ENCODE data around the gene NCKAP5.

The NCKAP5 gene

DNA sequence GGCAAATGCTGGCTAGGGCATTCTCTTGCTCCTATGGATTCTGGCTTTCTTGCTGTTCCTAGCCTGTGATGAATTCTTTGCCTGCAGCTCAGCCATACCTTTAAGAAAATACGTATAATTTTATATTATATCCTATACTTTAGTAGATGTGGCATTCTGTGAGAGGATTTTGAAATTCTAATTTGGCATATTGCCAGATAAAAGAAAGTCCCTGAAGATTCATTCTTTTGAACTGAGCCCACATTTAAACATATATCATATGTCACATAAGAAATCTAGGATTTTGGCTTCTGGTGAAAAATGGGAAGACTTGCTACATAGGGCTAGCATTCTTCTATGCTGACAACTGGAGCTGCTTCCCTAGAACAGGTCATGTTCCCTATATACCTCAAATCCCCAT lies 806.8 kb downstream of the NCKAP5 start:
- DNase-seq: no peak

- no peak for DNase-seq
These were observed 807.3 kb downstream of the NCKAP5 start for GRCh38 chr2:132760971-132761370.

- DNase-seq: no peak
These were observed 807.9 kb downstream of the NCKAP5 start for GRCh38 chr2:132760405-132760804.

- DNase-seq: no peak
These were observed 809.3 kb downstream of the NCKAP5 start for GRCh38 chr2:132758995-132759394.

- no peak for DNase-seq
These were observed 810.6 kb downstream of the NCKAP5 start for GRCh38 chr2:132757676-132758075.

- no peak for DNase-seq
These were observed 811.2 kb downstream of the NCKAP5 start for GRCh38 chr2:132757002-132757589.

DNA sequence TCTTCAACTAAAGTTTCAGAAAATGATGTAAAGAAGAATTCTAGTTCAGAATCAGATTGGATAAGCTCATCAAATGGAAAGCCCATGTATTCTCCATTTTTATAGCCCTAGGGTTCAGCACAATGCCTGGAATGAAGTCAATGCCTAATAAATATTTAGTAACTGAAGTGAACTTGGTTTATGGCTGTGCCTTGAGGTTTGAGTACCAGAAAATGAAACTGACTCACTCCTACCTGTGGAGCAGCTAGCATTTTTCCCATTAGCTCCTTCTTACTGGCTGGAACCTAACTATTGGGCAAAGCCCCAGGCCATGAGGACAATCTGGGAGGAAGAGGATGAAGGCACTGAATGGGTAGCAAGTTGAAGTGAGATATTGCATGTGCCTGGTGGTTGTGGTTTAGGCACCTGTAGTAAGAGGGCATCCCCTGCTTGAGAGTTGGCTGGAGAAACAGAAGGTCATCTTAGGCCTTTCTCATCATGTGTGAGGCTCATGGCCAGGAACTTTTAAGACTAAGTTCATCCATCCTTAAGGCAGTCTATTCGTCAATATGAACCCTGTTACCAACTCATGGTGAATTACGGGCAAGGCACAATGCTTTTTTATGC lies 813.3 kb downstream of the NCKAP5 start:
- DNase-seq: no peak

DNA sequence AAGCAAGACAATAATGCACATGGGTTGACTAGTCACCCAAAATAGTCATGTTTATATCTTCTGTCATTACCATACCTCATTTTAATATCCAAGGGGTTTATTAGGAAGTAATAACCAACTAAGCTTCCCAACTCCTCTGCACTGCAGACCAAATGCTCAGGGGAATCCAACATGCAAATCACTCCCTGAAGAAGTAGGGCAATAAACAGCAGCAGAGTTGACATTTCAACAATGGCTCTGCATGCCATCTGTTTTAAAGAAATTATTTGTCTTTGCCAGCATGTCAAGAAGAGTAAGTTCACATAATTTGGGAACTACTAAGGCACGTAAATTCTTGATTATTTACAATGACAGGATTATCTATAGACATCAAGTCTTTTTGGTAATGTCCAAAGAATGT lies 813.9 kb downstream of the NCKAP5 start:
- DNase-seq: no peak

DNA sequence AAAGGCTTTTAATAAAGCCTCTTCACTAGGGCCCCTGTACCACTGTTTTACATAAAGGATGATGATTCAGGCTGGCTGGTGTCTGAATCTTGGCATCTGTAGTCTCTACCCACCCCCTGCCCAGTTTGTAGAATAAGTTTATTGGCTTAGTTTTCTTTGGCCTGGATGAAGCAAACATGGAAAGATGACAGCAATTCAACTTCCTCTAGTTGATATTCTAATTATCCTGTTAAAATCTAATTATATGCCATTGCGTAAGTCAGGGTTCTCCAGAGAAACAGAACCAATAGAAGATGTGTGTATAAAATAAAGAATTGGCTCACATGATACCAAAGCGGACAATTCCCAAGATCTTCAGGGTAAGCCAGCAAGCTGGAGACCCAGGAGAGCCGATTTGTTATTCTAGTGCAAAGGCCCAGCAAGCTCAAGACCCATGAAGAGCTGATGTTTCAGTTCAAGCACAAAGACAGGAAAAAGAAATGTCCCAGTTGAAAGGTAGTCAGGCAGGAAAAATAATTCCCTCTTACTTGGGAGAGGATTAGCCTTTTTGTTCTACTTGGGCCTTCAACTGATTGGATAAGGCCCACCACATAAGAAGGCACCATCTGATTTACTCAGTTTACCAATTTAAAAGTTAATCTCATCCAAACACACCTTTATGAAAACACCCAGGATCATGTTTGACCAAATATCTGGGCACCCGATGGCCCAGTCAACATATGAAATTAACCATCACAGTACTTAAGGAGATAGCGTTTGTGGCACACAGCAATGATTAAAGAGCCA lies 815.6 kb downstream of the NCKAP5 start:
- no peak for DNase-seq

- DNase-seq: no peak
These were observed 816.4 kb downstream of the NCKAP5 start for GRCh38 chr2:132751836-132752235.

DNA sequence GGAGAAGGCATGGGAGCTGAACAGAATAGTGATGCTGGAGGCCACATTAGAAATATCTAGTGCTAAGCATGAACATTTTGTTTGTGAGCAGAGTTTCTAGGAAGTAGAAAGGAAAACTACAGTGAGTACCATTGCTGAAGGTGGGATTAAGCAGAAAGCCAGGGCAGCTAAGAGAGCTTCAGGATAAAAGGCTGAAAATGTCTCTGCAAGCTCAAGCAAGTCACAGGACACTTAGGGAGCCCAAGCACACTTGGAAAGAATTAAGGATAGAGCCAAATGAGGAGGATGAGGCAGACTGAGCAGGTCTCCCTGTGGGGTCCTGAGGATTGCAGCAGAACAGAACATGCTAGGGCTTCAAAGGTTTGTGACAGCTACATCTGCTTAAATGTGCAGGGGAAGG lies 817.7 kb downstream of the NCKAP5 start:
- DNase-seq: no peak

- DNase-seq: no peak
These were observed 821.2 kb downstream of the NCKAP5 start for GRCh38 chr2:132747046-132747445.

DNA sequence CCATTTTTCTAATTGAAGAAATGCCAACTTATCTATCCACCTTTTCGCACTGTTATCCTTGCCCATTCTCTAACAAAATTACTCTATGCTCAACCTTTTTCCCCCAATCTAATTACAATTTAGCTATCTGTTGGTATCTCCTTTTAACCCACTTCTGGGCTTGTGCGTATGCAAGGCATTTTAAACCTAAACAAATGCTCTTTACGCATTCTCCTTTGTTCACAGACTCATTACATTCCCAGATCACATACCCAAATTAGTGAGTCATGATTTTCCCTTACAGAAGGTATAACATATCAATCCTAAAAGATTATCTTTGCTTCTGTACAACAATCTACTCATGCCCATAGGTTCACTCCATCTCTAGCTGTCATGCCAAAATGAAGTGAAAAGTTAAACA lies 826.5 kb downstream of the NCKAP5 start:
- no peak for DNase-seq

DNA sequence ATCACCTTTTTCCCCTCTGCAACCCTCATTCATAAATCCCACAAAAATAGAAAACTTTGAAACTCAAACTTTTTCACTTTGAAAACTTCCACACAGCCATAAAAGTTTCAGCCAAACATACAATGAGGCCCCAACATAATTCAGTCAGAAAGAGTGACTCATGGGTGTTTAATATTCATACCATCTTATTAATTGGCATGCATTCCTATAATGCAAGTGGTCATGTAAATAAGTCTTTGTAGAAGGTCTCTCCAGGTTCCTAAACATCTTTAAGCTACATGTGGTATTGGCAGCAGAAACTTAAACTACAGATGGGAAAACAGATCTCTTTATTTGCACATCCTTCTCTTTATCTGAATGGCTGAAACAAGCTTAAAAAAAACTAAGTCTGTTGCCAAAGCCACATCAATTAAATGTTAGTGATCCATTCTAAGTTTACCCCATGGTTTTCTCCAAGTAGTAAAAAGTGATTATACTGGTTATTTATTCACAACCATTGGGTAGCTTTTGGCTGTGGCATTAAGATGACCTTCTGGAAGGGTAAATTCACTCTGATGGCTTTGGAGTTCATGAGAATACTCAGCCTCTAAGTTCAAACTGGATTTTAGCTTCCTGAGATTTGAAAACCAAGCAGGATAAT lies 828.1 kb downstream of the NCKAP5 start:
- DNase-seq: no peak

DNA sequence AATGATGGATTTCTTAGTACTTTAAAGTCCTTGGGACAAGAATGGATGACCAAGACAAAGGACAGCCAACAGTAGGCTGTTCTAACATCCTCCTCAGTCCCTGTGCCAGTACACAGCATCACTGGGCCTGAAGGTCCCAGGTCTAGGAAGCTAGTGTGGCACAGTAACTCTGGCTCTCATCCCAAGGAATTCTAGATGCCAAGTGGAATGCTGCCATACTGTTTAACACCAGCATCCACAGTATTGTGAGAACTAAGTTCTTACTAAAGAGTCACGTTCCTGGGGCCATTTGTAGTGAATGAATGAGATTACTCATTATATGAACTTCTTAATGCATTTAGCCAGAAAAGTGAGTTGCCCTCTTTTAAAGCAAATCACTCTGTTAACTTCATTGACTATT lies 830.0 kb downstream of the NCKAP5 start:
- DNase-seq: no peak

DNA sequence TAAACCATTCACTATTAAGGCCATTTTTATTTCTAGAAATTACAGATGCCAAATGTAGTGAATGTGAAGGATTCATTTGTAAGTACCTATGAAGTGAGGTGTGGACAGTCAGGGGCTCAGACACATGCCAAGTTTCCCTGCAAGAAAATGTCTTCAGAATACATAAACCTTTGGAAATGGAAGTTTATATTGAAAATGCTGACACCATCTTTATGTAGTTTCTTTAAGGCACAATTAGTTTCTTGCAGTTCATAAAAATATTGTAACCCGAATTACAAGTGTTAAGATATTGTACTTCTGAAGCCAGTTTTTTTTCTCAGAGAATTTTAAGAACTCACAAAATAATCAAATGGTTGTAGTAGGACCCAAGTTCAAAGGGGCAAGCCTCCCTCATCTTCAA lies 832.2 kb downstream of the NCKAP5 start:
- no peak for DNase-seq

GRCh38 chr2:132734961-132735360 lies 833.3 kb downstream of the NCKAP5 start:
- DNase-seq: no peak

GRCh38 chr2:132733094-132733493 lies 835.2 kb downstream of the NCKAP5 start:
- no peak for DNase-seq

GRCh38 chr2:132732694-132733093 lies 835.6 kb downstream of the NCKAP5 start:
- no peak for DNase-seq

DNA sequence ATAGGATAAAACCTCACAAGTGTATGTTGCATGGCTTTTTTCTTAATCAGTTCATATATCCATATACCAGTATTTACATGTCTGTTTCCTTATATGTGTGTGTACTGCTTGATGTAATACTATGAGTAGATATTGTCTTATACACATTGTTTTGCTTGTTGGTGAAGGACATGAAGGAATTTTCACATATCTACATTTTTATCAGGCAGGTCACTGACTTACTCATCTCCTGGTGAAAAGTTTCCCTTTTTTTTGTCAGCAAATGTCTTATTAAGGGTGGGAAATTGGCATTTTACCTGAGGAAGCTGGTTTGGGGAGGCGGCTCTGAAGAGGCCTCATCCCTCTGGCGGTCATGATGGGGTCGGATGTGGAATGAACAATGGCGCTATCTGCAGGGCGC lies 836.8 kb downstream of the NCKAP5 start:
- DNase-seq: no peak

DNA sequence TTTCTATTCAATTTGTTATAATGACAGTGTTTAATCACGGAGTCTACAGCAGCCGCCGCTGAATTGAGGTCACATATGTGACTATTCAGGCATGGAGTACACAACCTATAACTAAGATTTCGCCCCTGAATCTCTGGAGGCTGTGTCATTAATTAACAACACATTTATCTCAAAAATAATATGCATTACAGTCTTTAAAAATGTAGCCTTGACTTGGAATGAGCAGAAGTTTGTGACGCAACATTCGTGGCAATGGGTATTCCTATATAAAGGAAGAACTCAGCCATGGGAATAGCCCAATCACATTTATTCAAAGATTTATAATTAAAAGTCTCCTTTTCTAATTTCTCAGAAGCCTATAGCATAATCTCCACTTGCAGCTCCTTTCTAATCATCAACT lies 837.7 kb downstream of the NCKAP5 start:
- no peak for DNase-seq

DNA sequence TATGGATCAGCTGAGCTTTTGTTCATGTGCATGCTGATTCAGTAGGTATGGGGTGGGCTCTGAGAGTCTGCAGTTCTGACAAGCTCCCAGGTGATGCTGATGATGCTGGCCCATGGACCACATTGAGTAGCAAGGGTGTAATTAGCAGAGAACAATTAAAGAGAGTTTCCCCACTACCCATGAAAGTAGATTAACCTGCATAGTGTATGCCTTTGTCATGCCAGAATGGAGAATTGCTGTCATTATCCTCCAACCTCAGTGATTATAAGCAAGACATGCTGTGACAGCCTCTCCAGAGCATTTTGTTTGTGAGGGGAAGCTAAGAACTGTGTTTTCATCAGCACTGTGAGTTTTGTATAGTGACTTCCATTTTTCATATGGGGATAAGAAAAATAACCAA lies 838.7 kb downstream of the NCKAP5 start:
- DNase-seq: no peak

DNA sequence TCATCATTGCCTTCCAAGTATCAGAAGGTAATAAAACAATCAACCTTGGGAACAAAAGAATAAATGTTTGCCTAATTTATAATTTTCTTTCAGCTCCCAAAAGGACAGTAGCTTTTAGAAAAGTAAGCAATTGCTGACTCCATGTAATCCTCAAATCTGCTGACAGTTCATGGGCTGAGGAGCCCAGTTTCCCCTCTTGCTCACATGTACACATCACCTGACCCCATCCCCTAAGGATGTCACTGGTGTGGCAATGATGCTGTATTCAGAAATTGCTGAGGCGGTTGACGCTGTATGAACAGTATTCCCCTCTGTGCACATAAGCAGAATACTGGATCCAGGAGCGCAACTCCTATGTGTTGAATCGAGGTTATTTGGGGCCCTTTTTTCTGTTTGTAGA lies 842.1 kb downstream of the NCKAP5 start:
- no peak for DNase-seq

DNA sequence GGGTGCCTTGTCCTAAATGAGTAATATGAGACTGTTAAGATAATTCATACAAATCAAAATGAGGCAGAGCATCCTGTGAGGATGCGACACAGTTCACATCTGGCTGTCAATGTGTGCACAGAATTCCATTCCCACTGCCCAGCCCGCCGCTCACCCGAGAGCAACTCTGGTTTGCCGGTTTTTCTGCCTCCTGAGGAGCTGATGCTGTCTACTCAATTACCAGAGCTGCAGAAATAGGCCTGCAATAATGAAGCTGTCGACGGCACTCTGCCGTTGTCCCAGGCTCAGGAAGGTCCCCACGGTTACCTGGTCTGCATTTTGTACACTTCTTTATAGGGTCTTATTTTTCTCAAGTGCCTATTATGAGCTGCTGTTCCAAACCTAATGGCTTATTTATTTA lies 842.5 kb downstream of the NCKAP5 start:
- no peak for DNase-seq
